ENCODE data around the gene SERTAD4. TPM values are rescaled to one million over a fixed set of nuclear protein-coding genes. Genes with fewer than 3 reads are reported as not detected.

SERTAD4 gene
- 2.8 TPM in 1 of 2 replicates, not detected in the other for total RNA-seq (ENCODE audit: low replicate concordance)

DNA sequence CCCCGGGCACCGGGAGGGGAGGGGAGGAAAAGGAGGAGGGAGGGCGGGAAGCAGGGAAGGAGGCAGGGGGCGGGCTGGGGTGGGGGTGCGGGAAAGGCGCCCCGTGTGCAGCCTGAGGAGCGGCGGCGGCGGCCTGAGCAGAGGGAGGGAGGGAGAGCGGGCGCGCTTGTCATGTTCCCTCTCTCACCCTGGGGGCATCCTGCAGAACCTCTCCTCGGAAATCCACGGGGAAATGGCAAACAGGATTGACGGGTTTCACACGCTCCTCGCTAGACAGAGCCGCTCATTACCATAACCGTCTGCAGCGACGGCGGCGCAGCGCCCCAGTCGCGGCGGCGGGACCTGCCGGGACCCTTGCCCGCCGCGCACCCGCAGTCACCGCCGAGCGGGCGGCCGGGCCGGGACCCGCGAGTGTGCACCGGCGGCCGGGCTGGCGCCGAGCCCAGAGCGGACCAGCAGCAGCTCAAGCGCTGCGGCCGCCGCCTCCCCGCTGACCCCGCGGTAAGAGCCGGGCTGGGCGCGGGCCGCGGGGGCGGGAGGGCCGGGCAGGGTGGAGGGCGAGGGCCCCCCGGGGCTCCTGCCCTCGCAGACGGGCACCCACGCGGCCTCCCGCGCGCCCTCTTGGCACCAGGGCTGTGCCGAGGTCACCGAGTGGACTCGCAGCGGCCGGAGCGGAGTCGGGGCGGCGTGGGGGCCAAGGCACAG lies at the start of gene SERTAD4:
SERTAD4 (plus strand) TSS at position 286 of the 705 bp plus-strand sequence. CDS start 5,165 bp downstream, outside the sequence.

Other genes starting within 250 kb of the SERTAD4 start
- gene HHAT, start 96.1 kb downstream of the SERTAD4 start, total RNA-seq (ENCODE audit: low replicate concordance), result 1.1 and 3.9 TPM in 2 replicates